ENCODE data around the gene TMEM63A.

GRCh38 chr1:225862581-225862950 lies 19.6 kb downstream of the TMEM63A start:
- no peak for TF ChIP-seq CTCF (IDR thresholded peaks at IDR 0.05 in 8 of 11, conservative IDR thresholded peaks at IDR 0.05 in 3 of 11)
- TF ChIP-seq POLR2A (IDR thresholded peaks at IDR 0.05), result no peak
- TF ChIP-seq POLR2AphosphoS5 (IDR thresholded peaks at IDR 0.05), result peak in 1 of 3 donors; percentile 5

All from spleen (tissue), 7 donors.